CMK (cell line): Measurements from ENCODE around the gene RADX.
"Not testable (repeated sequence)": the region's sequence is repeated elsewhere in the genome, so short reads cannot be mapped to it uniquely, and the experiment has no call there.

Experiments
- DNase-seq: peaks from one replicate; pipeline ENCODE4 v3.0.0-alpha.2; 2010; ENCODE audit warnings: low read depth

Gene RADX, protein sequence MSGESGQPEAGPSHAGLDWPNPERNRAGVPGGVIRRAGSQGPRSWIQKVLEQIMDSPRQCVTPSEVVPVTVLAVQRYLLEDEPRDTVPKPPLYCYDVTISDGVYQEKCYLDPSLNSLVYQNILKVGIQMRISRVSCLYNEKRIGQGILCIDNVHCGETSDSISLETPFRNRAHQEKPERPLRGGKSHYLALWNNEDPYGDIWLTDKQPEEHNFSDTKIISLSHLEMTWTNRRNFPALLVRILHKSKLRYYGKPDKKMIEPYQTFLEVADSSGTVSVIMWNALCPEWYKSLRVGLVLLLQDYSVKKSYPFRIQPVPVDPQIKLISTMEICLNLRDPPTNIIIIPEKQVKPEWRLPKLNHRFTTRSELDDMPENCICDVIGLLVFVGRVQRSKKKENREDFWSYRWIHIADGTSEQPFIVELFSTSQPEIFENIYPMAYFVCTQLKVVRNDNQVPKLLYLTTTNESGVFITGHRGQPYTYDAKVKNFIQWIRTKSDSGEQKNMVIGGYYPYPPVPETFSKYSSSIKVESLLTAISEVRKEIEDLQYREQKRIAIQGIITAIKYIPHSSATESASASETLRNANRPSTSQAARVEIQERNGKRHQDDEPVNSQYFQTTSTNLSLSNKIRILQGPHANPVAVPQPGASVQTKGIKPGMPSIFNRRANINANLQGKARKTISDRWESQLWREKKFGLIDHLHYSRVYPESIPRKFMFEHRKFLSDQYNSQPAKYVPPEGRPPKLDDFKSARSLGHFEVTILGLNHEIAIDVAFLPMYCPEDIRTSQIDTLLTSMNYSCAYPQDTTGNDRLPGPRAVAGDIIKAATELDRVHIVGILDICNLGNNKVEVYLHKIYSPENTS

GRCh38 chrX:106611679-106612392 is at the start of gene RADX:
RADX (plus strand) TSS chrX:106611978; CDS start chrX:106612081, 103 bp downstream.
- DNase-seq = no peak

GRCh38 chrX:106564986-106565385 is 46.8 kb upstream of the RADX start:
- no peak for DNase-seq

DNA sequence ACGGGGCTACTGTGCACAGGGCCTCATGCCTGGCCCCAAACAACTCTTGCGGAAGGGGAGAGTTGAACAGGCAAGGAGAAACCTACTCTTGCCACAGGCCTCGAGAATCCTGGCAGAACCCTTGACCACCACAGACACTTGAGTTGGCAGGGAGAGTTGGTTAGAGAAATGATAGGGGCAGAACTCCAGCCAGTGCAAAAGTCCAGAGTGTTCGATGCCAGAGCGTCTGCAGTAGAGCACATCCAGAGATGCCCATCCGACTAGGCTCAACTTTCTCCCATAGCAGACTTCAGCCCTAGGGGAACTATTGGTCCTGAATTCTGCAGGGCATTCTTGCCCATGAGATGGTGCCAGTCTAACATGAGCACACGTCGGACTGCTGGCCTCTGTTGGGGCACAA is 45.4 kb upstream of the RADX start:
- no peak for DNase-seq

GRCh38 chrX:106581856-106582255 is 29.9 kb upstream of the RADX start:
- no peak for DNase-seq

DNA sequence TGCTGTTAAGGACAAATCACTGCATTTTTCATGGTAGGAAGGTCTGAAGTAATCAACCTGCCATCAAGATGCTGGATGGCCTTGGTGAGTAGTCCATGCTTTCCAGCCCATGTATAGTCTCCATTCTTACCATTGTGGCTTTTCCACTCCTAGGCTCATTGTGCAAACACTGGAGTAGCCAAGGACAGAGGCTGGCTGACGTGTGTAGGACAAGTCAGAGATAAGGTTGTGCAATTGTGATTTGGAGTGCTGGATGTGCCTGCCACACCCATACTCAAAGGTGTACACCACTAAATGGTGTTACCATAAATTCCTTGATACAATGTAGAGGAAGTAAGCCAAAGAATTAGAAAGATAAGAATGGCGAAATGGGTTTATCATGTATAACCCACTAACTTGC is 26.3 kb upstream of the RADX start:
- no peak for DNase-seq

GRCh38 chrX:106588801-106589200 is 23.0 kb upstream of the RADX start:
- no peak for DNase-seq

- no peak for DNase-seq
Measured at GRCh38 chrX:106599411-106599810, 12.4 kb upstream of the RADX start.

DNA sequence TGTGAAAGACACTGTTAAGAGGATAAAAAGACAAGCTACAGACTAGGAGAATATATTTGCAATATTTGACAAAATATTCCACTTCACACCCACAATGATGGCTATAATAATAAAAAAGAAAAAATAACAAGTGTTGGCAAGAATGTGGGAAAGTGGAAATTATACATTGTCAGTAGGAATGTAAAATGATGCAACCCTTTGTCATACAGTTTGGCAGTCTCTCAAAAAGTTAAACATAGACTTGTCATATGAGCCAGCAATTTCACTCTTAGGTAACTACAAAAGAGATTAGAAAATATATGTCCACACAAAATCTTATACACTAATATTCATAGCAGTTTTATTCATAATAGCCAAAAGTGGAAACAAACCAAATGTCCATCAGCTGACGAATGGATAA is 5.2 kb upstream of the RADX start:
- DNase-seq = no peak

DNA sequence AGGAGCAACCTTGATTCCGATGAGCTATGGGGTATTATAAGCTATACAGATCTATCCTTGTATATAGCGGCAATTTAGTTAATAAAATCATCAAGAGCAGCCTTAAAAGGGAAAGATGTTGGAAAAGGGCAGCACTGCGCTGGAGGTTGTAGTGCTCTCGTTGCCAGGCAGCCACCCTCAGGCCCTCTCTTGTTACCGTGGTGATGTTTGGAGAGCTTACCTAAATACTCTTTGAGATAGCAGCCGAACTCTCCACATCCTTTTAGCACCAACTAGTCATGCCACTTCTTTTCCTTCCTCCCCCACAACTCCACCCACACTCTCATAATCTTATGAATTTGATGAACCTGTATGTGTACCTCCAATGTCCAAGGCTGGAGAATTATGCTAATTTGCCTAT is 3.8 kb upstream of the RADX start:
- no peak for DNase-seq

DNA sequence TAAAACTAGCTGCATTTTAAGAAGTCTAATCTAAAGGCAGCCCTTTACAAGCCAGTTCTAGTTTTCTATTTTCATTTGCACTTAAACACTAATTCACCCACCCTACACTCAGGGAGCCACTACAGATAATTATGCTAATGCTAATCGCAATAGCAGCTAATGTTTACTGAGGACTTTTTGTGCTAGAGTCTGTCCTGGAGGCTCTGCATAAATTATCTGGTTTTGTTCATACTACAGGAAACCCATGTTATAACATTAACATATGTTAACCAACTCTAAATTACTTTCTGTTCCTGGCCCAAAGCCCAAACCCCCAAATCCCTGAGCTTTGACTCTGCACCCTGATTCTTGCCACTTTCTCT is 480 bp upstream of the RADX start:
- no peak for DNase-seq

DNA sequence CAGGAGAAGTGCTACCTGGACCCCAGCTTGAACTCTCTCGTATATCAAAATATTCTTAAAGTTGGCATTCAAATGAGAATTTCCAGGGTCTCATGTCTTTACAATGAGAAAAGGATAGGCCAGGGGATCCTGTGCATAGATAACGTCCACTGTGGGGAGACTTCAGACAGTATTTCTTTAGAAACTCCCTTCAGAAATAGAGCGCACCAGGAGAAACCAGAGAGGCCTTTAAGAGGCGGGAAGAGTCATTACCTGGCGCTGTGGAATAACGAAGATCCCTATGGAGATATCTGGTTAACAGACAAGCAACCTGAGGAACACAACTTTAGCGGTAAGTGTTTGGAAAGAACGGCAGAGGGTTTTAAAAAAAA is 600 bp downstream of the RADX start:
- DNase-seq = no peak

DNA sequence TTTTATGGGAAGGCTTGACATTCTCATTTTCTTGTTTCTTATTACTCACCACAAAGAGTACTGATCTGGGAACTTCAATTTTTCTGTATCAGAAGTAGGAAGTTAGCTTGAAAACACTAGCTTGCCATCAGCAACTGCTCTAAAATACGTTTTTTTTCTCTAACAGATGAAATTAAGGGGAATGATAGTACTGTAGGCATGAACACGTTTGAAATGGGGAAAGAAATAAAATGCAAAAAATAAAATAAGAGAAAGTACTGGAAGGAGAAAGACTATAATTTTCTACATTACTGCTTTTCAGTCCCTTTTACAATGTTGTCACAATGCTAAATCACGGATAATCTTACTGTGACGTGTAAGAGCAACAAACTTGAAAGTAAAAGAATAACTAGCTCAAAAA is 1.5 kb downstream of the RADX start:
- DNase-seq = no peak

DNA sequence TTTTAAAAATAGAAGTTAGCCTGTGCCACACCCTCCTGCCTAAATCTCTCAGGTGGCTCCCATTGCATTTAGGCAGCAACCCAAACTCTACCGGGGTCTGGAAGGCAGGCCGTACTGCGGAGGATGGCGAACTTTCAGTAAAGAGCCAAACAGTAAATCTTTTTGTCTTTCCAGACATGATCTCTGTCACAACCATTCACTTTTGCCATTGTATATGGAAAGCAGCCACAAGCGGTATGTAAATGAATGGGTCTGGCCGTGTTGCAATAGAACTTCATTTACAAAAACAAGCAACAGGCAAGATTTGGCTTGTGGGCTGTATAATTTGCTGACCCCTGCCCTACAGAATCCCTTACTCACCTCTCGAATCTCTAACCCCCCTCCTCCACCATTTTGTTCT is 3.3 kb downstream of the RADX start:
- DNase-seq = no peak

DNA sequence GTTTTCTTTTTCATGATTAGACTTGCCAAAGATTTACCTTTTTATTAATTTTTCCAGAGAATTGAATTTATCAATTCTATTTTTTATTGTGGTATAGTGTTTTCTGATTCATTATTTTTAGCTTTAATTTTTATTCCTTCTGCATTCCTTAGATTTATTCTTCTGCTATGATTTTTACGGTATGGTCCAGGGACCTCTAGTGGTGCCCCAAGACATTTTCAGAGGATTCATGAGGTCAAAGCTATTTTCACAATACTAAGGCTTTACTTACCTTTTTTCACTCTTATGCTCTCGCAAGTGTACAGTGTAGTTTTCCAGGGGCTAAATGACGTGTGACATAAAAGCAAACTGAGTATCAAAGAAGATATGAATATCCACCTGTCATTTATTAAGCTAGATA is 8.0 kb downstream of the RADX start:
- no peak for DNase-seq

DNA sequence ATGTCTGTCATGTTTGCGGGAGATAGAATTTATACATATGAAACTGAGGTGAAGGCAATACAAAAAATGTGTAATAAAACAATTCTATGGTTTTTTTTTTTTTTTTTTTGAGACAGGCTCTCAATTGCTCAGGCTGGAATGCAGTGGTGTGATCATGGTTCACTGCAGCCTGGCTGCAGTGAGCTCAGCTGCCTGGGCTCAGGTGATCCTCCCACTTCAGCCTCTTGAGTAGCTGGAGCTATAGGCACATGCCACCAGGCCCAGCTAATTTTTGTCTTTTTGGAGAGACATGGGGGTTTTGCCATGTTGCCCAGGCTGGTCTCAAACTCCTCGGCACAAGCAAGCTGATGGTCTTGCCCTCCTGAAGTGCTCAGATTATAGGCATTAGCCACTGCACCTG is 10.1 kb downstream of the RADX start:
- no peak for DNase-seq

DNA sequence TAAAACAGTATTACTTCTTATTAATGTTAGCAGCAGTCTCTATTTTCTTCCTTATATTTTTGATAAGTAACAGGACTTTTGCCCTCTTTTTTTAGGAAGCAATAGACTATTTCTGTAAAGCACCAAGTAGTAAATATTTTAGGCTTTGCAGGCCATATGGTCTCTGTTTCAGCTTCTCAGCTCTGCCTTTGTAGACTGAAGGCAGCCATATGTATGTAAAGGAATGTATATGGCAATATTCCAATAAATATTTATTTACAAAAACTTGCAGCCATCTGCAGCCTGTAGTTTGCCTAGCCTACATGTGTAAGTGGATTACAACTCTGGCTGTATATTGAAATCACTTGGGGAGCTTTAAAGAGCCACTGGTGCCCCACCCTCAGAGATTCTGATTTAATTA is 15.0 kb downstream of the RADX start:
- DNase-seq = no peak

- DNase-seq = no peak
Measured at GRCh38 chrX:106631615-106632014, 19.8 kb downstream of the RADX start.

DNA sequence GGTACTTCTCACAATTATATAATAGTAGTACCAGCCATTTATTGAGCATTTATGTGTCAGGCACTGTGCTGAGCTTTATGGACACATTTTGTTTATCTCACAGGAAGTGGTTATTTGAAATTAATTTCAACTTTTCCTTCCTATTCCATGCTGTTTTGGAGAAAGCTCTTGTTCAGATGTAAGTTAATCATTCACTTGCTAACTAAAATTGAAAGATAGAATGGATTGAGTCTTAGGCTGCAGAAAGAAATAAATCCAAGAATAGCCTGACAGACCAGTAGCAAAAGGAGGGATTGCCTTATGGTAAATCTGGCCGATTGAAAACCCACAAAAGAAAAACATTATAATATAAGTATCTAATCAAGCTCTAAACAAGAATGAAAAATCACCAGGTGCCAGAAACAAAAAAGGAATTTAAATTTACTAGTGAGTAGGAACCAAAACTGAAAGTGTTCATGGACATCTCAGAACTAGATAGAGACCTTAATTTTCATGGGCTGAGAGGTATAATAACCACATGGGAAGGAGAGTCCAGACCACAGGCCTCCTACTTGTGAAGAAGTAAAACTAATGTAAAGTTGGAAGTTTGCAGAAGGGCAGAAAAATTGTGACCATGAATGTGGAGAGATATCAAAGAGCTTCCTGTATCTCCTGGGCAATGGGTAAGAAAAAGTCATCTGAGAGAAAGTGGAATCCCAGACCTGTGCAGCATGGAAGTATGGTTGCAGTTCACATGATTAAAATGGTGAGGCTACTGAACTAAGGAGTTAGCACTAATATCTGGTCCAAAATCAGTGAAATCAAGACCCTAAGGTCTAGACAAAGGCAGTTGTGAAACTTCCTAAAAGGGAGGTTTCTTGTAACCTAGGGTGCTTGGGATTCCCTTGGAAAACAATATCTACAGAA is 38.0 kb downstream of the RADX start:
- no peak for DNase-seq

DNA sequence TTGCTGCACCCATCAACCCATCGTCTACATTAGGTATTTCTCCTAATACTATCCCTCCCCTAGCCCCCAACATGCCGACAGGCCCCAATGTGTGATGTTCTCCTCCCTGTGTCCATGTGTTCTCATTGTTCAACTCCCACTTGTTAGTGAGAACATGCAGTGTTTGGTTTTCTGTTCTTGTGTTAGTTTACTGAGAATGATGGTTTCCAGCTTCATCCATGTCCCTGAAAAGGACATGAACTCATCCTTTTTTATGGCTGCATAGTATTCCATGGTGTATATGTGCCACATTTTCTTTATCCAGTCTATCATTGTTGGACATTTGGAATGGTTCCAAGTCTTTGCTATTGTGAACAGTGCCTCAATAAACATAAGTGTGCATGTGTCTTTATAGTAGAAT is 41.8 kb downstream of the RADX start:
- DNase-seq = not testable (repeated sequence)

DNA sequence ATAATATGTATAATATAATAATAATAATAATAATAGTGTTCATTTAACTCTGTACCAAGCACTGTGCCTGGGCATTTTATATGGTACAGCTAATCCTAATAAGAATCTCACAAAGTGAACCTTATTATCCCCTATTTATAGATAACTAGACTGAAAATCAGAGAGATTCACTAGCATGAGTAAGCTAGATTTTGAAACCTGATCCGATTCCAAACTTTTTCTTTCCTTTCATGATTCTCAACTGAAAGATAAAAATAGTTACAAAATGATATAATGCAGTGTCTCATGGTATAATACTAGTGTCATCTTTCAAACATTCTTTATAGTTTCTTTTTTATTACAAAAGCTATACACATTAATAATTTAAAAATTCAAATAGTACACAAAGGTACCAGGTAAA is 58.9 kb downstream of the RADX start:
- DNase-seq = no peak

GRCh38 chrX:106672527-106672926 is 60.7 kb downstream of the RADX start:
- no peak for DNase-seq

DNA sequence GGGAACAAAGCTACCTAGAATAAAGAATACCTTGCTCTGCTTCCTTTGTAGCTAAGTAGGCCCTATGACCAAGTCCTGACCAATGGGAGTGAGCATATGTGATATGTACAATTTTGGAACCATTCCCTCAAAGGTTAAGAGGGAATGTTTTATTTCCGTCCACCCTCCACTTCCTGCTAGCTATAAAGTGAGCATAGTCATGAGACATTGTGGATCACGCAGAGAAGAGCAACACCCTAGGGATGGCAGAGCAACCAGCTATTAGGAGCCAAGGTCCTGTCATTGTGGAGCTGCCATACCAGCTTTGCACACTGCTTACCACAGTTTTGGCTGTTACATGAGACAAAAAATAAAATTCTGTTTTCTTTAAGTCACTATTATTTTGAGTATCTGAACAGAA is 68.9 kb downstream of the RADX start:
- no peak for DNase-seq
